Choroid plexus epithelial cell (primary cell): ENCODE results near the gene RAD51B.

ENCODE experiments used
- DNase-seq: peaks from one replicate; pipeline ENCODE4 v3.0.0-alpha.2; 2010; ENCODE audit warnings: low read depth
- H3K4me3 ChIP-seq: 2 replicates; pipeline ENCODE4 v1.5.1; 2011; ENCODE audit warnings: low read depth, mild to moderate bottlenecking, control low read depth, low read length, moderate library complexity
- CTCF ChIP-seq: conservative IDR thresholded peaks from 2 replicates; pipeline ENCODE4 v1.5.1; 2011; ENCODE audit warnings: low read depth, mild to moderate bottlenecking, control low read depth, inconsistent platforms, low read length, moderate library complexity

RAD51B gene

GRCh38 chr14:68230950-68231717, 411.6 kb downstream of the RAD51B start:
- H3K4me3 ChIP-seq = no peak overlapping the region
- peak; percentile 72 for DNase-seq
- TF ChIP-seq CTCF = no peak

- H3K4me3 ChIP-seq = no peak overlapping the region
- DNase-seq = peak; percentile 67
- no peak for TF ChIP-seq CTCF
Observed at GRCh38 chr14:68231898-68232297, 412.3 kb downstream of the RAD51B start.

- no peak overlapping the region for H3K4me3 ChIP-seq
- peak; percentile 100 for DNase-seq
- no peak for TF ChIP-seq CTCF
Observed at GRCh38 chr14:68232300-68233055, 412.9 kb downstream of the RAD51B start.

- no peak overlapping the region for H3K4me3 ChIP-seq
- DNase-seq = no peak
- no peak for TF ChIP-seq CTCF
Observed at GRCh38 chr14:68233101-68233784, 413.7 kb downstream of the RAD51B start.

- DNase-seq = no peak
- no peak for TF ChIP-seq CTCF
- no peak overlapping the region for H3K4me3 ChIP-seq
Observed at GRCh38 chr14:68234101-68234905, 414.7 kb downstream of the RAD51B start.

GRCh38 chr14:68235011-68235410, 415.4 kb downstream of the RAD51B start:
- no peak overlapping the region for H3K4me3 ChIP-seq
- no peak for TF ChIP-seq CTCF
- DNase-seq = no peak
